WTC11 (cell line): ENCODE data around the gene BICD2. TPM values are rescaled to one million over a fixed set of nuclear protein-coding genes. Genes with fewer than 3 reads are reported as not detected.

ENCODE experiments used
- ATAC-seq: fragments of 200-7000 bp; cut with Tn5 transposase; 2 replicates; pipeline ENCODE4 v1.10.0; 2021; ENCODE audit warnings: mild to moderate bottlenecking, moderate library complexity
- CTCF ChIA-PET: fragments of 300-600 bp; sonication (Branson Sonifier 250); formaldehyde crosslinking; loops from one replicate; lab custom pipeline; 2021; ENCODE audit warnings: antibody characterized with exemption; lab: Charles Lee
- POLR2A ChIA-PET: fragments of 350-600 bp; sonication (Branson Sonifier 250); formaldehyde crosslinking; loops from one replicate; lab custom pipeline; 2021; ENCODE audit warnings: antibody characterized with exemption; lab: Charles Lee
- DNase-seq: peaks from one replicate; pipeline ENCODE4 v3.0.0; 2021; ENCODE audit warnings: low spot score
- H3K27ac Mint-ChIP-seq: 2 replicates; pipeline ENCODE4 v1.8.0; 2021; ENCODE audit warnings: mixed read lengths
- H3K27me3 Mint-ChIP-seq: 2 replicates; pipeline ENCODE4 v1.8.0; 2021; ENCODE audit warnings: low read depth, mild to moderate bottlenecking, moderate library complexity, mixed read lengths
- H3K36me3 Mint-ChIP-seq: 2 replicates; pipeline ENCODE4 v1.8.0; 2021; ENCODE audit warnings: mixed read lengths
- H3K4me1 Mint-ChIP-seq: 2 replicates; pipeline ENCODE4 v1.8.0; 2022; ENCODE audit warnings: mixed read lengths
- H3K4me3 Mint-ChIP-seq: 2 replicates; pipeline ENCODE4 v1.8.0; 2021; ENCODE audit warnings: mild to moderate bottlenecking, moderate library complexity, mixed read lengths
- H3K9me3 Mint-ChIP-seq: 2 replicates; pipeline ENCODE4 v1.8.0; 2021; ENCODE audit warnings: mixed read lengths
- AR ChIP-seq: fragments of 250-450 bp; sonication (Bioruptor Pico); IDR thresholded peaks from 2 replicates; pipeline ENCODE4 v1.9.0; 2021; ENCODE audit warnings: mild to moderate bottlenecking
- ATF1 ChIP-seq: sonication (generic); formaldehyde crosslinking; IDR thresholded peaks from 2 replicates; pipeline ENCODE4 v1.8.1; 2023; ENCODE audit warnings: mild to moderate bottlenecking, moderate library complexity, missing genetic modification reagents
- ATF2 ChIP-seq: sonication (generic); formaldehyde crosslinking; IDR thresholded peaks from 2 replicates; pipeline ENCODE4 v1.8.1; 2022; ENCODE audit warnings: low read depth, missing genetic modification reagents, borderline replicate concordance
- CREM ChIP-seq: sonication (generic); formaldehyde crosslinking; IDR thresholded peaks from 2 replicates; pipeline ENCODE4 v1.8.1; 2022; ENCODE audit warnings: mild to moderate bottlenecking, missing genetic modification reagents, moderate library complexity
- ETV6 ChIP-seq: sonication (generic); formaldehyde crosslinking; IDR thresholded peaks from 2 replicates; pipeline ENCODE4 v1.8.1; 2022; ENCODE audit warnings: mild to moderate bottlenecking, missing genetic modification reagents
- FOXK1 ChIP-seq: sonication (generic); formaldehyde crosslinking; IDR thresholded peaks from 2 replicates; pipeline ENCODE4 v1.8.0; 2022; ENCODE audit warnings: mild to moderate bottlenecking, moderate library complexity, missing genetic modification reagents
- FOXP1 ChIP-seq: sonication (generic); formaldehyde crosslinking; IDR thresholded peaks from 2 replicates; pipeline ENCODE4 v1.8.0; 2022; ENCODE audit warnings: missing genetic modification reagents, mild to moderate bottlenecking, moderate library complexity, borderline replicate concordance
- HMGA2 ChIP-seq: fragments of 250-450 bp; sonication (Bioruptor Pico); IDR thresholded peaks from 2 replicates; pipeline ENCODE4 v1.4.0; 2021; ENCODE audit warnings: mild to moderate bottlenecking, moderate library complexity
- HMGXB4 ChIP-seq: sonication (generic); formaldehyde crosslinking; IDR thresholded peaks from 2 replicates; pipeline ENCODE4 v1.8.1; 2023; ENCODE audit warnings: mild to moderate bottlenecking, moderate library complexity, missing genetic modification reagents
- NFE2L1 ChIP-seq: sonication (generic); formaldehyde crosslinking; IDR thresholded peaks from 2 replicates; pipeline ENCODE4 v1.8.1; 2023; ENCODE audit warnings: missing genetic modification reagents
- NR3C1 ChIP-seq: sonication (generic); formaldehyde crosslinking; conservative IDR thresholded peaks from 2 replicates; pipeline ENCODE4 v1.8.1; 2023; ENCODE audit warnings: low read depth, mild to moderate bottlenecking, missing genetic modification reagents
- PRDM15 ChIP-seq: sonication (generic); formaldehyde crosslinking; IDR thresholded peaks from 2 replicates; pipeline ENCODE4 v1.8.0; 2022; ENCODE audit warnings: missing genetic modification reagents
- SP1 ChIP-seq: sonication (generic); formaldehyde crosslinking; conservative IDR thresholded peaks from 2 replicates; pipeline ENCODE4 v1.8.1; 2022; ENCODE audit warnings: missing genetic modification reagents
- TEAD4 ChIP-seq: sonication (generic); formaldehyde crosslinking; IDR thresholded peaks from 2 replicates; pipeline ENCODE4 v1.8.0; 2022; ENCODE audit warnings: mild to moderate bottlenecking, missing genetic modification reagents
- ZNF121 ChIP-seq: sonication (generic); formaldehyde crosslinking; IDR thresholded peaks from 2 replicates; pipeline ENCODE4 v1.8.0; 2023; ENCODE audit warnings: missing genetic modification reagents
- ZNF138 ChIP-seq: sonication (generic); formaldehyde crosslinking; conservative IDR thresholded peaks from 2 replicates; pipeline ENCODE4 v1.8.1; 2022; ENCODE audit warnings: mild to moderate bottlenecking, moderate library complexity, missing genetic modification reagents
- ZNF219 ChIP-seq: sonication (generic); formaldehyde crosslinking; IDR thresholded peaks from 2 replicates; pipeline ENCODE4 v1.8.0; 2023; ENCODE audit warnings: missing genetic modification reagents, mild to moderate bottlenecking, borderline replicate concordance
- ZNF263 ChIP-seq: sonication (generic); formaldehyde crosslinking; IDR thresholded peaks from 2 replicates; pipeline ENCODE4 v1.8.1; 2022; ENCODE audit warnings: low read depth, mild to moderate bottlenecking, moderate library complexity, missing genetic modification reagents
- ZNF281 ChIP-seq: sonication (generic); formaldehyde crosslinking; IDR thresholded peaks from 2 replicates; pipeline ENCODE4 v1.8.0; 2023; ENCODE audit warnings: mild to moderate bottlenecking, missing genetic modification reagents
- ZSCAN18 ChIP-seq: fragments of 250-450 bp; sonication (Bioruptor Pico); IDR thresholded peaks from 2 replicates; pipeline ENCODE4 v2.1.2; 2022; ENCODE audit warnings: mild to moderate bottlenecking, moderate library complexity
- total RNA-seq: library from RNA; stranded (reverse); gene quantifications from 3 replicates; pipeline ENCODE4 v1.2.3, GENCODE V29; 2021

The BICD2 gene
- total RNA-seq, 1 experiment from 2014 or later, result 38.7 TPM

GRCh38 chr9:92726971-92727715, 37.5 kb downstream of the BICD2 start (continued):
- TF ChIP-seq SP1 (no peak), HMGXB4 (CRISPR knock-in tag) (no peak), CREM (CRISPR knock-in tag) (no peak), HMGA2 (CRISPR knock-in tag) (no peak), AR (no peak), ETV6 (CRISPR knock-in tag) (no peak), TEAD4 (CRISPR knock-in tag) (no peak), ZNF263 (CRISPR knock-in tag) (no peak), FOXP1 (CRISPR knock-in tag) (no peak), NFE2L1 (no peak), PRDM15 (CRISPR knock-in tag) (no peak), ZNF219 (CRISPR knock-in tag) (no peak)
- TF ChIP-seq, all 79 proteins: peak for 0

- no peaks in the 10 kb centered on the region for H3K9me3 Mint-ChIP-seq
- H3K4me3 Mint-ChIP-seq, result no peak overlapping the region
- H3K27ac Mint-ChIP-seq, result peak overlapping the region; percentile 63; the same call in 1 of the 2 replicates
- ChIA-PET POLR2A (no interaction called here), CTCF (no interaction called here)
- ATAC-seq (no peak), DNase-seq (no peak)
- H3K27me3 Mint-ChIP-seq, result no peaks in the 10 kb centered on the region
- no peaks in the 10 kb centered on the region for H3K4me1 Mint-ChIP-seq
- H3K36me3 Mint-ChIP-seq, result peaks cover 24% of the 10 kb centered on the region
- TF ChIP-seq ATF1 (CRISPR knock-in tag) (no peak), ZNF138 (CRISPR knock-in tag) (no peak), ZNF281 (no peak), FOXP1 (CRISPR knock-in tag) (no peak), ZNF121 (no peak), NR3C1 (no peak), ZSCAN18 (no peak), ATF2 (CRISPR knock-in tag) (no peak), FOXK1 (no peak)
These were observed 38.3 kb downstream of the BICD2 start for GRCh38 chr9:92726348-92726747.
